Endothelial cell of hepatic sinusoid (primary cell): ENCODE results near the gene MT4.
"Not testable (repeated sequence)": the region's sequence is repeated elsewhere in the genome, so short reads cannot be mapped to it uniquely, and the experiment has no call there.

Experiments used
- in situ Hi-C: cut with HindIII; loops from 2 replicates; pipeline ENCODE4 v1.10.0; 2017; ENCODE audit warnings: low sequenced_read_pairs

Gene MT4

DNA sequence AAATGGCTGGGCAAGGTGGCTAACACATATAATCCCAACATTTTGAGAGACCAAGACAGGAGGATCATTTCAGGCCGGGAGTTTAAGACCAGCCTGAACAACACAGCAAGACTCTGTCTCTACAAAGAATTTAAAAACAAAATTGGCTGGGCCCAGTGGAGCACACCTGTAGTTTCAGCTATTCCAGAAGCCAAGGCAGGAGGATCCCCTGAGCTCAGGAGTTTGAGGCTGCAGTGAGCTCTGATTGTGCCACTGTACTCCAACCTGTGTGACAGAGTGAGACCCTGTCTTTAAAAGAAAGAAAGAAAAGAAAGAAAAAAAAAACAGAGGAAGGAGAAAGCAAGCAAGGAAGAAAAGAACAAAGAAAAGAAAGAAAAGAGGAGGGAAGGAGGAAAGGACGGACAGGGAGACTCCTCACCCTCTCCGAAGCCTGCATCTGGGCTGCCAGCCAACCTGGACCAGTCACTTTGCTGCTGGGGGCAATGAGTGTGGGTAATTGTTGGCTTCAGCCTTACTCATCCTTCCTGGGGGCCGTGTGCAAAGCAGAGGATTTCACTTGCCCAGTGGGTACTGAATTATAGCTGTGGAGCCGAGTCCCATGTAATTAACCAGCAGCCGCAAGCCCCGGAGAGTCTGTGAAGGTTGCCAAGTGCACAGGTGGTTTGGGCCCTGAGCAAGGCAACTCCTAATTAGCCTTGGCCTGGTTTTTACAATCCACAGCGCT, 6.7 kb upstream of the MT4 start:
- in situ Hi-C loops: no loop called here

DNA sequence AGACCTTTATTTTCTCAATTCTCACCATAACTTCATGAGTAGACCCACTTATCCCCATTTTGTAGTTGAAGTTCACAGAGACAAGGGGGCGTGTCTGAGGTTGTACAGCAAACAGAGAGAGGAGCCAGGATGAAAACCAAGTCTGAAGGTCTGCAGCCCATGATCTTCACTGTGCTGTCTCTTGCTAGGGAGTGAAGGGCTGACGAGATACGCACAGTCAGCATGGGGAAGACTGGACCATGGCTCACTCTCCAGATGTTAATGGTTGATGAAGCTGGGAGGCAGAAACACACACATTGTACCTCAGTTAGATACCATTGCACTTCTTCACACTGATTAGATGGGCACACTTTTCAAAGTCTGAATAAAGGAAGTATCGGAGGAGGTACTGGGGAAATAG, 5.8 kb upstream of the MT4 start:
- in situ Hi-C loops: no loop called here

DNA sequence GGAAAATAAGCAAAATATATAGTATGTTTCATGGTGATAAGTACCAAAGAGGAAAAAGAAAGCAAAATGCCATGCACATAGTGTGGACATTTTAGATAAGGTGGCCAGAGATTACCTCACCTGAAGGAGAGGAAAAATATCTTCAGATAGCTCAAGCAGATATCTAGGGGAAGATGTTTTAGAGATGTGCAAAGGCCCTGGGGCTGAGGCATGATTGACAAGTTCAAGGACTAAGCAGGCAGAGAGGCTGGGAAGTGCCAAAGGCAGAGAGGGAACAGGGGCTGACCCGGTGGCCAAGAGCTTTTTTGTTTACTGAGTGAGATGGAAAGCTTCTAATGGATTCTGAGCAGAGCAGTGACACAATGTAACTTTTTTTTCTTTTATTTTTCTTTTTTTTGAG, 4.4 kb upstream of the MT4 start:
- in situ Hi-C loops: no loop called here

DNA sequence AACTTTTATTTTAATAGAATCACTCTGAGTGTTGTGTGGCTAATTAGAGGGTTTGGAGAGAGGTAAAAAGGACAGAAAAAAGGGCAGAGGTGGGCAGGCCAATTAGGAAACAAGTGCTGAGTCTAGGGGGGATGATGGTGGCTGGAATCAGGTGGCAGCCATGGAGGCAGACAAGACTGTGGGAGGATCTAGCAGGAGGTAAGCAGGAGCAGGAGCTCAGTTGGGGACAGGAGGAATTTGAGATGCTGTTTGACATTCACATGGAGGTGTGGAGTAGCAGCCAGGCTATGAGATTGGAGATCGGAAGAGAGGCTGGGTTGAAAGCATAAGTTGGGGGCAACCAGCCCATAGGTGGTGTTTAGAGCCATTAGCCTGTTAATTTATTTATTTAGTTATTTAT, 3.7 kb upstream of the MT4 start:
- in situ Hi-C loops: no loop called here

DNA sequence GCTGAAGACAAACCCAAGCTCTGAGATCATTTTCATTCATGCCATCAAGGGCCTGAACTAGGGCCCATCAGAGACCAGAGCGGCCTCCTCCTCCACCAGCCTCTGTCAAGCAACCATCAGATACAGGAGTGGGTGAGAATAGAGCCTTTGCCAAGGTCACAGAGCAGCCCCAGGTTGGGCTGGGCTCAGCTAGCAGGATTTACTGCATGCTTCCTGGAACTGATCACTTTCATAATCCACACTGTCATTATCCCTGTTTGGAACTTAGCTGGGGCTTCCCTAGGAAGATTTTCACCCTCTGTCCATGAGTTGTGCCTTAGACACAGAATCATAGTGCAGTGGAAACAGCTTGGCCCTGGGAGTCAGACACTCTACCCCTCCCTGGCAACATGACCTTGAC, 5.1 kb downstream of the MT4 start:
- in situ Hi-C loops: loop anchor here (5.0 kb wide), 1 partner anchor 82 kb away; the partner anchor contains the start of gene MT1B

DNA sequence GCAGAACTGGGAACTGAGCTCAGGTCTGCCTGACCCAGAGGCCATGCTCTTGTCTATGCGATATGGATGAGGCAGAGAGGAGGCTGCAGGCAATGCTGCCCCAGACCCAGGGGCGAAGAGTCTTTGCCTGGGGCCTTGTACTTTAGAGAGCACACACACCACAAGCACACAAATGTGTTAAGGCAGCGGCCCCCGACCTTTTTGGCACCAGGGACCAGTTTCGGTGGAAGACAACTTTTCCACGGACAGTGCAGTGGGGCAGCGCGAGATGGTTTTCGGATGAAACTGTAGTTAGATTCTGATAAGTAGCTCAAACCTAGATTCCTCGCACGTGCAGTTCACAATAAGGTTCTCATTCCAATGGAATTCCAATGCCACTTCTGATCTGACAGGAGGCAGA, 6.7 kb downstream of the MT4 start:
- in situ Hi-C loops: no loop called here

DNA sequence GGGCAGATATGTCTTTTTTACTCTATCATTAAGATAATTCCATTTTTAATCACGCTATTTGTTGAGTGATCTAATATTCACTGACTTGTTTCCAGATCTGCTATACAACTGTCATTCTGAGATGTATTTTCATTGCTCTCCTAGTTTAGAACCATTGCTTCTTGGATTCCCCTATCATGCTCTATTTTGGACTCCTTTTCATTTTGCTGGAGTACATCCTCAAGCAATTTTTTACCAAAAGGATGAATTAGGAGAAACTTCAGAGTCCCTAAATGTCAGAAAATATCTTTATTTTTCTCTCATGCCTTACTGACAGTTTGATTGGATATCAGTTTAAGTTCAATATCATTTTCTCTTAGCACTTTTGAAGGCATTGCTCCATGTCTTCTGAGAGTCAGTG, 9.8 kb downstream of the MT4 start:
- in situ Hi-C loops: no loop called here

DNA sequence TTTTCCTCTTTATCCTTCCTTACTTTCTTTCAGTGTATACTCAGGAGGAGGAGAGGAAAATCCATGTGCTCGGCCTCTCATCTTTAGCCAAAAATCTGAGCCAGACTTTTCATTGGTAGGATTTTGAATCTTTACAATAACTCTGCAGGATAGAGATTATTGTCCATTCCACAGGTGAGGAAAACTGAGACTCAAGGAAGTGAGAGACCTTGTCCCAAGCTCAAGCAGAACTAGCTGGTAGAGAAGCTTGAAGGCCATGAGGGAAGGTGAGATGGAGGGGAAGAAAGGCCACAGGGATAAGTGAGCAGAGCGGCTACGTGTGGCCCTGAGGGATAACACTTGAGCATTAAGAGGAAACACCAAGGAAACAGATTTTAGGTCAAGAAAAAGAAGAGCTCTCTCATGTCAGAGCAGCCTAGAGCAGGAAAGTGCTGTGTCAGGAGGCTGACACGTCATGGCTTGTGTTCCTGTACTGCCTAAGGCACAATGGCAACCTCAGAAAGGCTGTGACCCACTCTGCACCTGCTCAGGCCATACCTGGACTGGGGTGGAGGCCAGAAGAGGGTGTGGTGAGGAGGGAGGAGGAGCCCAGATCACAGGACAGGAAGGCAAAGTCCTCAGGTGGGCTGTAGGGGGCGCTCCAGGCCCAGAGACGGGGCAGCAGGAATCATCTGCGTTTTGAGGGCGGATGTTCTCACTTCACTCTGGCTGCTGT, 11.9 kb downstream of the MT4 start:
- in situ Hi-C loops: no loop called here

DNA sequence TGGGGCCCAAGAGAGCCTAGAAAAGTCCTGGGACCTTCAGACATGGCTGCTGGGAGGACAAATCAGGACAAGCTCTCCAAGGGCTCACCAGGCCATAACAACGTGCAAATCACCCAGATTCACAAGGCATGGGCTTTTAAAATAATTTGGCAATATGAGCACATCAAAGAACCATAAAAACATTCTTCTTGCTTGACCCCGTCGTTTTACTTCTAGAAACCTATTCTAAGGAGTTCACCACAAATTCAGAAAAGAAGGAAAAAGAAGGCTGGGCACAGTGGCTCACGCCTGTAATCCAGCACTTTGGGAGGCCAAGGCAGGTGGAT, 12.4 kb downstream of the MT4 start:
- in situ Hi-C loops: no loop called here

DNA sequence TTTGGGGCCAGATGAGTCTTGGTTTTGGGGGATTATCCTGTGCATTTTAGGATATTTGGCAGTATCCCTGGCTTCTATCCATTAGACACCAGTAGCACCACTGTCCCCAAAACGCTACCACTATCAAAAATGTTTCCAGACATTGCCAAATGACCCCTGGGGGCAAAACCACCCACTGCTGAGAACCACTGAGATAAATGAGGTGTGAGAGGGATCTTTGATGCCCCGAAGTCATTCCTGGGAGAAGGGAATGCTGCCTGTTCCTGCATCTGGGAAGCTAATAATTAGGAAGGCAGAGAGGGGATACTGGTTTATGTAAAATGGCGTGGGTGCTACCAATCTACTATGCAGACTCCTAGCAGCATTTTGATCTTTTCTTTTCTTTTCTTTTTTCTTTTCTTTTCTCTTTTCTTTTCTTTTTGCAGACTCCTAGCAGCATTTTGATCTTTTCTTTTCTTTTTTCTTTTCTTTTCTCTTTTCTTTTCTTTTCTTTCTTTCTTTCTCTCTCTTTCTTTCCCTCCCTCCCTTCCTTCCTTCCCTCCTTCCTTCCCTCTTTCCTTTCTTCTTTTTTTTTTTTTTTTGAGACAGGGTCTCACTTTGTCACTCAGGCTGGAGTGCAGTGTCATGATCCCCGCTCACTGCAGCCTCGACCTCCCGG, 15.6 kb downstream of the MT4 start:
- in situ Hi-C loops: no loop called here

DNA sequence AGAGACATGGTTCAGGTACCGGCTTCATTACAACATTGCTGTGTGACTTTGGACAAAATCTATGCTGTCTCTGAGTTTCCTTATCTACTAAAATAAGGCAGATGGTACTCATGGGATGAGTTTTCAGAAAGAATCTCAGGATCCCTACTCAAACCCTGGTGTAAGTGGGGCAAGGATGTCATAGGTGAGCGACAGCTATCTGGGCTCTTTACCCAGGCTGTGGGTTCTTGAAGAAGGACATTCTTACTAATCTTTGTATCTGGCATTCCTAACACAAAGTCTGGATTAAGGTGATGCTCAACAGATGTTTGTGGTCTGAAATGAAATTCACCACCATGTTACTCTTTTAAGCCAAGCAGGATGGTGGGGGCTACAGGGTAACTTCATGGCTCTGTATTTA, 18.0 kb downstream of the MT4 start:
- in situ Hi-C loops: not testable (repeated sequence)

DNA sequence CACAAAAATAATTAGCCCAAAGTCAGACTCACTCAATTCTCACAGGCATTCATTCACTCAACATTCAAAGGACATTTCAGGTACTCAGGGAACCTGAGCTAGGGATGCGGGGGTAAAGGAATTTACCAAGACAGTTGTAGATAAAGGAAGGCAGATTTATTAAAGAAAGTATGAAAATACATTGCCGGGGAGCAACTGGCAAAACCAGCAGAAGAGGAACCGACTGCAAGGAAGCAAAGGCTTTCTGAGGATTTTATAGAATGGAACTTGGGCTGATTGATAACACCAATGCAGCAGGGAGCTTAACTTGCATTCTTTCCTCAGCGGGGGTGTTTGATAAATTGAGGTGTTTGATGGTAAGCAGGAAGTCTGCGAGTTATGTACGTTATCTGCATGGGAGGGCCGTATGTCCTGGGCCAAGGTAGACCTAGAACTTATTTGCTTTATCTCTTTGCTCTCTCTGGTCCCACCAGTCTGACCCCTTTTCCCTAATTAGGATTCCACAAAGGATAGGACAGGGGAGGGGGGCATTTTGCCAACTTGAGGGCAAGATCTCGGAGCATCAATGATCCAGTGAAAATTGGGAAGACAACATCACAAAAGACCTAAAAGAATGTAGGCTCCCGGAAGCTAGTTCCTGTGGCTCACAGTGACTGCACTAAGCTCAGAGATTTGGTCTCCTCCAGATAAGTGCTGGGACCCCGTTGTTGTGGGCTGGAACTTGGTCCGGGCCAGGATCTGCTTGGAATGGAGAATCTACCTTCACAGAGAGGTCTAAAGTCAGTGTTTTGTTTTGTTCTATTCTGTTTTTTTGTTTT, 18.7 kb downstream of the MT4 start:
- in situ Hi-C loops: no loop called here

DNA sequence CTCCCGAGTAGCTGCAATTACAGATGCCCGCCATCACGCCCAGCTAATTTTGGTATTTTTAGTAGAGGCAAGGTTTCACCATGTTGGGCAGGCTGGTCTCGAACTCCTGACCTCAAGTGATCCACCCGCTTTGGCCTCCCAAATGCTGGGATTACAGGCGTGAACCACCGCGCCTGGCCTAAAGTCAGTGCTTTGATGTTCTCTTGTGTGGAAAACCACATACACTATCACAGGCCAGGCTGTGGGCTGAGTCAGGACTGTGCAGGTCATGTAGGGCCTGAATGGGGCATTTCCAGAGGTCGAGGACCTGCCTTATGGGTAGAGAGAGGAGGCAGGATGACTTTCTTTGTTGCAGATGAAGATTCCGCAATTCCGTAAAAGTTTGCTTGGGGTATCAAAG, 19.4 kb downstream of the MT4 start:
- in situ Hi-C loops: no loop called here

DNA sequence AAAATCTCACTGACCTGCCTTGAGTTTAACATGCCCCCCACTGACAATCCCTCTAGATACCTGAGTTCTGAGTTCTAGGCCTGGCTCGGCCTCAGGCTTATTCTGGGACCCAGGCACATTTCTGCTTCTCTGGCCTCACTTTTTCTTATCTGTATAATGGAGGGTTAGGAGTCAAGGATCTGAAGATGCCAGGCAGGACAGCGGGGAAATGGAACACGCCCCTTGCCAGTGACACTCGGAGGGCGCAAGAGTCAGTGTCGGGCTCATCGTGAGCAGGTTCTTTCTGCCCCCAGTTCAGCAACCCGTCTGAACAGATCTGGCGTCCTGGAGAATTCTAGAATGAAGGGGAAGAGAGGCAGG, 23.9 kb downstream of the MT4 start:
- in situ Hi-C loops: no loop called here

DNA sequence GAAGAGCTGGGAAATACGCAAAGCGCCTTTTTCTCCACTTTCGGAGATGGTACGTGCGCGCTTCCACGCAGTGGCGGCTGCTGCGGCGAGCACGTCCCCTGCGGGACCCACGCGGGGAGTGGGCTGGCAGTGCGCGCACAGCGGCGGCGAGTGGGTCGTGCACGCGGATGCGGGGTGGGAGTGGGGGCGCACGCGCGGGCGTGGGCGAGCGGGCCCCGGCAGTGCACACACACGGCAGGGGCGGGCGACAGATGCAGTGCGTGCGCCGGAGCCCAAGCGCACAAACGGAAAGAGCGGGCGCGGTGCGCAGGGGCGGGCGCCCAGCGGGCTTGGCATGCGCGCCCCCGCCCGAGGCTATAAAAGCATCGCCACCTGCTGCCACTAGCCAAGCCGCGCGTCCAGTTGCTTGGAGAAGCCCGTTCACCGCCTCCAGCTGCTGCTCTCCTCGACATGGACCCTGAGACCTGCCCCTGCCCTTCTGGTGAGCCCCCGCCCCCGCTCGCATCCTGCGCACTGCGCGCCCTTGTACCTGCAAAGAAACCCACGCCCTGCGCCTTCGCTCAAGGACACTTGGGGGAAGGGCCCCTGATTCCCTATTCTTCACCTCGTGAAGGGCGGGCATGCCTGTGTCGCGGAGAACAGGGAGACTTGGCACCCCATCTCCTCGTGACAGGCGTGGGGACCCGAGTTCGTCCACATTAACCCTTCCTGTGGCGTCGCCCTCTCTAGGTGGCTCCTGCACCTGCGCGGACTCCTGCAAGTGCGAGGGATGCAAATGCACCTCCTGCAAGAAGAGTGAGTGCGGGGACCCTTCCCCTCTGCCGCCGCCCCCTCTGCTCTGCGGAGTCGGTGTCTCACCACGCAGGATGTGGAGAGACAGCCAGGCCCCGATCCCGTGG, 24.5 kb downstream of the MT4 start, which contains the start of gene MT3:
Gene MT3 (plus strand): TSS at position 388 of the 899 bp plus-strand sequence. CDS start 63 bp downstream, at position 451.
- in situ Hi-C loops: no loop called here

DNA sequence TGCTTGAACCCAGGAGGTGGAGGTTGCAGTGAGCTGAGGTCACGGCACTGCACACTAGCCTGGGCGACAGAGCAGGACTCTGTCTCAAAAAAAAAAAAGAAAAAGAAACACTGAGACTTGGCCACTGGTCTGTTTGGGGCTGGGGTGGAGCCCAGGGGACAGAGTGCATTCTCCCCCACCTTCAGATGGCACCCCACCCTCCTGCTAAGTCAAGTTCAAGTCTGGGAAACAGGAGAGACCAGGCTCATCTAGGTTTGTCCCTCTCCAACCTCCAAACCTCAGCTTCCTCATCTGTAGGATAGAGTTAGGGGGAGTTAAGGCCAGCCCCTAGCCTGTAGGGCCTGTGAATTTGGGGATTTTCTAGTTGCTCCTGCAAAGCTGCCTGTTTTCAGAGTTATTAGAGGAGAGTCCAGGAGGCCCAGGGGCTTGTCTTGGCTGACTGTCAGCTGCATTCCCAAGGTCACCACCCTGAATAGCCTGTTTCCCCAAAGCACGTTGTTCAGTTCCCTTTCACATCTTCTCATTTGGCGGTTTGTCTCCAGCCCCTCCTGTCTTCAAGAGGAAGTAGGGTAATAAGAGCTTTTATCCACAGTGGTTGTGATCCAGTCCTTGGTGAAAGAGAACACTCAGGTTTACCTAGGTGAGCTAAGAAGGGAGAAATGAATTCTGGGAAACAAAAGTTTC, 26.6 kb downstream of the MT4 start:
- in situ Hi-C loops: no loop called here

DNA sequence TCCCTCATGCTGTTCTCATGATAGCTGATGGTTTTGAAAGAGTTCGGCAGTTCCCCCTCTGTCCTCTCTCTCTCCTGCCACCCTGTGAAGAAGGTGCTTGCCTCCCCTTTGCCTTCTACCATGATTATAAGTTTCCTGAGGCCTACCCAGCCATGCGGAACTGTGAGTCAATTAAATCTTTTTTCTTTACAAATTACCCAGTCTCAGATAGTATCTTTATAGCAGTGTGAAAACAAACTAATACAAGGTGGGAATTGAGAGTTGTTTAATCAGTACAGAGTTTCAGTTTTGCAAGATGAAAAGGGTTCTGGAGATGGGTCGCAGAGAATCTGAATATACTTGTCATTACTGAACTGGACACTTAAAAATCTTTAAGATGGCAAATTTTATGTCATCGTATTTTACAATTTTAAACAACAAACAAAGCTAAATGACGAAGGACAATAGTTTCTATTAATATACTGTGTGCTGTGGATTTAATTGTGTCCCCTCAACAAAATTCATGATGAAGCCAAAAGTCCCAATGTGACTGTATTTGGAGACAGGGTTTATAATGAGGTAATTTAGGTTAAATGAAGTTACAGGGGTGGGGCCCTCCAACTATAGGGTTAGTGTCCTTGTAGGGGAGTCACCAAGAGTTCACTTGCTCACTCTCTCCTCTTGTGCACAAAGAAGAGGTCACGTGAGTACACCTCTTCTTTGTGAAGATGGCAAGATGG, 28.9 kb downstream of the MT4 start:
- in situ Hi-C loops: no loop called here

DNA sequence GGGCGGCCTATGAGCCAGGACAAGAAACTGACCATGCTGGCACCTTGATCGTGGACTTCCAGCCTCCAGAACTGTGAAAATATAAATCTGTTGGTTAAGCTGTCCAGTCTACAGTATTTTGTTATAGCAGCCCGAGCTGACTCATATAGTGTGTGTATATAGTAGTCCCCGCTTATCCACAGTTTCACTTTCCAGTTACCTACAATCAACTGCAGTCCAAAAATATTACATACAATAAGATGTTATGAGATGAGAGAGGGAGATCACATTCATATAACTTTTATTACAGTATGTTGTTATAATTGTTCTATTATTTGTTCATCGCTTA, 29.4 kb downstream of the MT4 start:
- in situ Hi-C loops: no loop called here

DNA sequence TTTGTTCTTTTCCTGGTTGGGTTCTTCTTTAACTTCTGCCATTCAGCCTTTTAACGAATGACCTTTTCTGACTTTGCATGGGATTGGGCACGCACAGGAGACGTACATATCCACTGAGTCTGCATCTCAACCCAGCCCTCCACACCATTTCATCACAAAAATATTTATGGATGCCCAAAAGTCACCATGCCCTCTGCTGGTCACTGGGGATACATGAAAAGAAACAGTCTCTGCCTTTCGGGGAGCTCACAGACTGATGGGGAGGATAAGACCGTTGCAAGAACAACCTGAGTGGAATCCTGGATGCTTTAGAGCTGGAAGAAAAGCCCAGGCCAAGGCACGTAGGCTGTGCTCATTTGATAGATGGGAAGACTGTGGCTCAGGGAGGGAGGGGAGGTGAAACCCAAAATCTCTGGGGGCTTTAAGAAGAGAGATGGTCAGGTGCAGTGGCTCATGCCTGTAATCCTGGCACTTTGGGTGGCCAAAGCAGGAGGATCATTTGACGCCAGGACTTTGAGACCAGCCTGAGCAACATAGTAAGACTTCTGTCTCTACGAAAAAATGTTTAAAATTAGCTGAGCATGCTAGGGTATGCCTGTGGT, 35.6 kb downstream of the MT4 start:
- in situ Hi-C loops: no loop called here
